ENCODE data around the gene DNAH14.
"Not testable (repeated sequence)": the region's sequence is repeated elsewhere in the genome, so short reads cannot be mapped to it uniquely, and the experiment has no call there.

DNAH14 gene

GRCh38 chr1:224995602-224996001 lies 66.1 kb downstream of the DNAH14 start:
- DNase-seq: no peak

DNA sequence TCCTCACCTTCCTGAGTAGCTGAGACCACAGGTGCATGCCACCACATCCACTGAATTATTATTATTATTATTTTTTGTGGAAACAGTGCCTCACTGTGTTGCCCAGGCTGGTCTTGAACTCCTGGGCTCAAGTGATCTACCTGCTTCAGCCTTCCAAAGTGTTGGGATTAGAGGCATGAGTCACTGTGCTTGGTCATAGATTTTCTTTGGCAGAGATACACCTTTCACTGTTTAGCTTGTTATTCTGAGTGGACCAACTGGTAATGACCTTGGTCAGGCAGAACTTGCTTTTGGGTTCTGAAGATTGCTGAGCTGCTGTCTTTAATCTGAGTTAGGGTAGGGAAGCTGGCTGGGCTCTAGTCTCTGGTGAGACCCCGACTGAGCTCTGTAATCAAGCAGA lies 66.8 kb downstream of the DNAH14 start:
- DNase-seq: no peak

DNA sequence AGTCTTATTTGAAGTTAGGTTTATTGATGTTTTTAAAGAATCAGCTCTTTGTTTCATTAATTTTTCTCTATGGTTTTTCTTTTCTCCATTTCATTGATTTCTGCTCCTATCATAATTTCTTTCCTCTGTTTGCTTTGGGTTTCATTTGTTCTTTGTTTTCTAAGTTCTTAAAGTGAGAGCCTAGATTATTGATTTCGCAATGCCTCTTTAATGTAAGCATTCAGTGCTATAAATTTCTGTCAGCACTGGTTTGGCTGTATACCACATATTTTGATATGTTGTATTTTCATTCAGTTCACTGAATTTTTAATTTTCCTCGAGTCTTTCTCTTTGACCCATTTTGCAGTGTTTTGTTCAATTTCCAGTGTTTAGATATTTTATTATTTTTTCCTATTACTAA lies 68.7 kb downstream of the DNAH14 start:
- DNase-seq: no peak

- no peak for DNase-seq
Measured at GRCh38 chr1:225004396-225004795, 74.9 kb downstream of the DNAH14 start.

- not testable (repeated sequence) for DNase-seq
Measured at GRCh38 chr1:225006352-225006751, 76.9 kb downstream of the DNAH14 start.

DNA sequence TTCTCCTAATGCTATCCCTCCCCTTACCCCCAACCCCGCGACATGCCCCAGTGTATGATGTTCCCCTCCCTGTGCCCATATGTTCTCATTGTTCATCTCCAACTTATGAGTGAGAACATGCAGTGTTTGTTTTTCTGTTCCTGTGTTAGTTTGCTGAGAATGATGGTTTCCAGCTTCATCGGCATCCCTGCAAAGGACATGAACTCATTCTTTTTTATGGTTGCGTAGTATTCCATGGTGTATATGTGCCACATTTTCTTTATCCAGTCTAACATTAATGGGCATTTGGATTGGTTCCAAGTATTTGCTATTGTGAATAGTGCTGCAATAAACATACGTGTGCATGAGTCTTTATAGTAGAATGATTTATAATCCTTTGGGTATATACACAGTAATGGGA lies 78.6 kb downstream of the DNAH14 start:
- not testable (repeated sequence) for DNase-seq

DNA sequence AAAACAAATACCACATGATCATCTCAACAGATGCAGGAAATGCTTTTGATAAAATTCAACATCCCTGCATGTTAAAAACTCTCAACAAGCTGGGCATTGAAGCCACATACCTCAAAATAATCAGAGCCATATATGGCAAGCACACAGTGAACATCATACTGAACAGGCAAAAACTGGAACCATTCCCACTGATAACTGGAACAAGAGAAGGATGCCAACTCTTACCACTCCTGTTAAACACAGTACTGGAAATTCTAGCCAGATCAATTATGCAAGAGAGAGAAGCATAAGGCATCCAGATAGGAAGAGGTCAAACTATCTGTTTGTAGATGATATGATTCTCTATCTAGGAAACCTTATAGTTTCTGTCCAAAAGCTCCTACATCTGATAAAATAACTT lies 91.6 kb downstream of the DNAH14 start:
- DNase-seq: no peak

GRCh38 chr1:225026701-225027100 lies 97.2 kb downstream of the DNAH14 start:
- no peak for DNase-seq

DNA sequence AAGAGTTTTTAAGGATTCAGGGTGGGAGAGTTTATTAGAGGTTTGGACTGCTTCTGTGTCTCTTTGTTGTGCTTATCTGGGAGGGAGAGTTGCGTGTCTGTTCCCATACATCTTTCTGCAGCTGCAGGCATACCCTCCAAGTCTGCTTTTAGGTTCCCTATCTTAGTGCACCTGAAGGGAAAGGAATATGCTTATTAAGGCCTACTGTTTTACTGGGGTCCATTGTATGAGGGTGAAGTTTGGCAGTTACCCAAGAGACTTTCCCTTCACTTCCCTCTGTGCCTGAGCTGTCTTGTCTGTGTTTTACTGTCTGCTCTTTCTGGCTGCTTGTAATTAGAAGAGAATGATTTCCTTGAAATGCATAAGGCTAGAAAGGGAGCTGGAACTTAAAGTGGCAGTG lies 107.0 kb downstream of the DNAH14 start:
- not testable (repeated sequence) for DNase-seq

GRCh38 chr1:225042263-225042662 lies 112.8 kb downstream of the DNAH14 start:
- no peak for DNase-seq

GRCh38 chr1:225044258-225044657 lies 114.8 kb downstream of the DNAH14 start:
- no peak for DNase-seq

GRCh38 chr1:225049594-225049993 lies 120.1 kb downstream of the DNAH14 start:
- DNase-seq: no peak

DNA sequence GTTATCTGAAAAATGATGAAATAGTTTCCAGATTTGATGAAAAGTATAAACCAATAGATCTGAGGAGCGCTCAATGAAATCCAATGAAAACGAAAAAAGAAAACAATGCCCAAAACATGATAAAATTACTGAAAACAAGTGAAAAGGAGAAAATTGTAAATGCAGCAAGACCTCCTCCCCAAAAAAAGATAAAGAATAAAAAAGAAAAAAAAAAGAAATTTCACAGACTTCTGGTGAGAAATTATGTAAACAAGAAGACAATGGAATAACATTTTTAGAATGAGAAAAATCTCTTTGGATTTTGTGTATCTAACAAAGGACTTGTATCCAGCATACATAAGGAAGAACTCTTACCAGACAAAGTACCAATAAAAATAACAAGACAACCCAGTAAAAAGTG lies 134.2 kb downstream of the DNAH14 start:
- no peak for DNase-seq

- DNase-seq: no peak
Measured at GRCh38 chr1:225070972-225071371, 141.5 kb downstream of the DNAH14 start.

DNA sequence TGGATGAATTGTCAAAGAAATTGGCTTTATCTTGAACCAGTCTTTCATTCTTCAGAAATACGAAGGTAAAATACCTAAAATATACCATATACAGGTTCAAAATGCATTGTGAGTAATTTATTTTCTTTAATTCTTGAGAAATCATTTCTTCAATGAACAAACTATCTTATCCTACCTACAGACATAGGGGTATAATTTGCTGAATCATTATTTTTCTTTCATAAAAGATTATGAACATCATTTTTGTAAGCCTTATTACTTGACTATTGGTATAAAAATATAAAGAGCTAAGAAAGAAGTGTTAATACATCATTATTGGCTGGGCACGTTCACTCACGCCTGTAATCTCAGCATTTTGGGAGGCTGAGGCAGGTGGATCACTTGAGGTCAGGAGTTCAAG lies 167.7 kb downstream of the DNAH14 start:
- DNase-seq: no peak

- DNase-seq: no peak
Measured at GRCh38 chr1:225111000-225111399, 181.5 kb downstream of the DNAH14 start.

DNA sequence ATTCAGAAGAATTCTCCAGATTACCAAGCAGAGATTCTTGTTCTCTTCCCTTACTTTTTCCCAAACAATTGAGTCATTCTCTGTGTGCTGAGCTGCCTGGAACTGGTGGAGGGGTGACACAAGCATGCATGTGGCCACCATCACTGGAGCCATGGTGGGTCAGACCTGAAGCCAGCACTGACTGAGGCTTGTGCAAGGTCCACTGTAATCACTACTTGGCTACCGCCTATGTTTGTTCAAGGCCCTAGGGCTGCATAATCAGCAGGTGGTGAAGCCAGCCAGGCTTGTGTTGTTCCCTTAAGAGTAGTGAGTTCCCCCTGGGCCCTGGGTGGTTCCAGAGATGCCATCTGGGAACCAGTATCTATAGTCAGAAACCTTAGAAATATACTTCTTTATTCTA lies 183.8 kb downstream of the DNAH14 start:
- no peak for DNase-seq

GRCh38 chr1:225114354-225114990 lies 185.0 kb downstream of the DNAH14 start:
- no peak for DNase-seq

- DNase-seq: no peak
Measured at GRCh38 chr1:225119307-225119706, 189.8 kb downstream of the DNAH14 start.

- no peak for DNase-seq
Measured at GRCh38 chr1:225121095-225121494, 191.6 kb downstream of the DNAH14 start.

DNA sequence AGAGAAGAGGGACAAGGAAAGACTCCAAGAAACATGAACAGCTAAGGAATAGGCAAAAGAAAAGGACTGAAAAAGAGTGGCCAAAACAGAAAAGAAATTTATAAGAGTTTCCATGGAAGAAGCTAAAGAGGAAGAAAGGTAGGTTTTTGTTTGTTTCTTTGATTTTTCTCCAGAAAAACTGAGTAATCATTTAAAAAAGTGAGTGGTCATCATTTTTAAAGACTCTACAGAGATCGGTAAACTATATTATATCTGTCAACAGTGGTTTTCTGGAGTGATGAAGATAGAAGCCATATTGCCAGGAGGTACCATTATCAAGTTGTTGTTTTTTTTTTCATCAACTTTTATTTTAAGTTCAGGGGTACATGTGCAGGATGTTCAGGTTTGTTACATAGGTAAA lies 202.4 kb downstream of the DNAH14 start:
- DNase-seq: no peak

DNA sequence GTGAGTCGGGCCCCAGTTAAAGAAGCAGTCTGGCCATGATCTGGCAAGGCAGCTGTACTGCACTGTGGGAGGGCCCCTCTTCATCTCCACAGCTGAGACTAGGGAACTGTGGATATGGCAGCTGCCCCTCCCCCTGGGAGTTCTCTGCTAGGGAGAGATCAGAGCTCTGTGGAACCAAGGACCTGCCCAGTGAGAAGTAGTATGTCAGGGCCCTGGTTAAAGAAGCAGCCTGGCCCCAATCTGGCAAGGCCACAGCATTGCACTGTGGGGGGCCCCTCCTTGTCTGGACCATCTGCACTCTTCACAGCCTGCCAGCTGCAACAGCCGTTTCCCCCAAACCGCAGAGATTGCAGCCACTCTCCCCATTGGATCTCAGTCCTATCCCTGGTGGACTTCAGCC lies 208.5 kb downstream of the DNAH14 start:
- DNase-seq: no peak

- DNase-seq: no peak
Measured at GRCh38 chr1:225143001-225143400, 213.5 kb downstream of the DNAH14 start.

DNA sequence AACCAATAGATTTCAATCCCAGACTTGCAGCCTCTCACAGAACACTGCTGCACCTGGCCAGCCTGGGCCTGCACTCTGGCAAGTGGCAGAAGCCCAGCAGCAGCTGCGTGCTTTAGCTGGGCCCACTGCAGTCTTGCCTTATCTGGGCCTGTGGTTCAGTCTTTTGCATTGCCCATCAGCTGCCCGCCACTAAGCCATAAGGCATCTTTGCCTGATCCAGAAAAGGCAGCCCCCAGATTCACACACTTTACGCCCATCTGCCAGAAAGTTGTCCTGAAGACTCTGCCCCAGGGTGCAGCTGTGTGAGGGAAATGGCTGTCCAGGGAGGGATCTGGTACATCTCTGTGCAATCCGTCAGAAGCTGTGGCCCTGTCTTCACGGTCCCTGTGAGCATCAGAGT lies 217.0 kb downstream of the DNAH14 start:
- no peak for DNase-seq
